SK-N-SH (cell line): ENCODE data around the gene NDUFS2. TPM values are rescaled to one million over a fixed set of nuclear protein-coding genes. Genes with fewer than 3 reads are reported as not detected.

Experiments
- CTCF ChIA-PET: fragments of 300-600, 350-600 bp; formaldehyde crosslinking; extraction: SDS; loops from one replicate; lab custom pipeline; 2021; lab: Yijun Ruan, JAX
- POLR2A ChIA-PET: fragments of 350-600 bp; sonication (Branson Sonifier 250); formaldehyde crosslinking; extraction: SDS; loops from one replicate; lab custom pipeline; 2020; ENCODE audit warnings: antibody characterized with exemption, inconsistent platforms; lab: Yijun Ruan, JAX
- DNase-seq: peaks from one replicate; pipeline ENCODE4 v3.0.0; 2012
- H2AFZ ChIP-seq: fragments of 200-600 bp; sonication (generic); 2 replicates; pipeline ENCODE4 v1.8.1; 2016; ENCODE audit warnings: antibody characterized with exemption, mild to moderate bottlenecking, low read depth
- H3F3A ChIP-seq: fragments of 200-600 bp; sonication (generic); replicated peaks from 2 replicates; pipeline ENCODE3; 2016; ENCODE audit warnings: antibody characterized with exemption, mild to moderate bottlenecking; ENCODE audit not compliant: insufficient read depth
- H3K27ac ChIP-seq, 2 experiments: fragments of 200-500 bp in 1 of 2; fragments of 200-600 bp in 1 of 2; sonication (Bioruptor generic) in 1 of 2; sonication (generic), shearing (Covaris generic) in 1 of 2; 2 replicates each; pipeline versions ENCODE4 v1.5.1 to v1.6.1; 2014 to 2016; ENCODE audit warnings: low read depth in 2 of 2, inconsistent platforms in 1 of 2, low read length in 1 of 2, mild to moderate bottlenecking in 1 of 2, mixed read lengths in 1 of 2
- H3K27me3 ChIP-seq: fragments of 200-600 bp; sonication (generic), shearing (Covaris generic); 2 replicates; pipeline ENCODE4 v1.6.1; 2016; ENCODE audit warnings: mixed run types; ENCODE audit not compliant: insufficient read depth
- H3K36me3 ChIP-seq, 2 experiments: fragments of 200-500 bp in 1 of 2; fragments of 200-600 bp in 1 of 2; sonication (Bioruptor generic) in 1 of 2; sonication (generic) in 1 of 2; replicated peaks in 1 of 2; 2 replicates each; pipeline versions ENCODE3 to v1.5.1; 2014 to 2016; ENCODE audit warnings: low read length in 1 of 2, mild to moderate bottlenecking in 1 of 2; ENCODE audit not compliant: insufficient read depth in 2 of 2, control insufficient read depth in 1 of 2
- H3K4me1 ChIP-seq, 2 experiments: fragments of 200-500 bp in 1 of 2; fragments of 200-600 bp in 1 of 2; sonication (Bioruptor generic) in 1 of 2; sonication (generic), shearing (Covaris generic) in 1 of 2; 2 replicates each; pipeline versions ENCODE4 v1.5.1 to v1.6.1; 2014 to 2016; ENCODE audit warnings: low read depth in 1 of 2, low read length in 1 of 2, mixed run types in 1 of 2; ENCODE audit not compliant: insufficient read depth in 2 of 2, control insufficient read depth in 1 of 2
- H3K4me2 ChIP-seq: fragments of 200-600 bp; sonication (generic), shearing (Covaris generic); 2 replicates; pipeline ENCODE4 v1.6.1; 2017; ENCODE audit warnings: mixed run types
- H3K4me3 ChIP-seq, 2 experiments: fragments of 200-500 bp in 1 of 2; fragments of 200-600 bp in 1 of 2; sonication (Bioruptor generic) in 1 of 2; sonication (generic), shearing (Covaris generic) in 1 of 2; 2 replicates each; pipeline versions ENCODE4 v1.5.1 to v1.8.1; 2014 to 2016; ENCODE audit warnings: low read depth in 2 of 2, inconsistent platforms in 1 of 2, low read length in 1 of 2, mild to moderate bottlenecking in 1 of 2, mixed read lengths in 1 of 2, moderate library complexity in 1 of 2
- H3K79me2 ChIP-seq: fragments of 200-600 bp; sonication (generic); 2 replicates; pipeline ENCODE4 v1.8.1; 2017; ENCODE audit warnings: mild to moderate bottlenecking; ENCODE audit not compliant: insufficient read depth
- H3K9ac ChIP-seq: fragments of 200-600 bp; sonication (generic); 2 replicates; pipeline ENCODE4 v1.6.1; 2017; ENCODE audit warnings: mixed run types
- H3K9me2 ChIP-seq: fragments of 200-600 bp; sonication (generic); 2 replicates; pipeline ENCODE4 v1.6.1; 2017; ENCODE audit warnings: mixed run types
- H3K9me3 ChIP-seq: fragments of 200-600 bp; sonication (generic); 2 replicates; pipeline ENCODE4 v1.6.1; 2017; ENCODE audit warnings: mixed run types, mild to moderate bottlenecking, moderate library complexity
- H4K20me1 ChIP-seq: fragments of 200-600 bp; sonication (generic); 2 replicates; pipeline ENCODE4 v1.6.1; 2017; ENCODE audit warnings: mild to moderate bottlenecking, mixed run types; ENCODE audit not compliant: insufficient read depth
- ELF1 ChIP-seq: IDR thresholded peaks from 2 replicates; pipeline ENCODE4 v1.4.0; 2012
- EZH2phosphoT487 ChIP-seq: fragments of 200-600 bp; sonication (generic); IDR thresholded peaks from 2 replicates; pipeline ENCODE4 v1.6.1; 2017; ENCODE audit warnings: low read depth, mixed run types, mild to moderate bottlenecking, antibody characterized with exemption, moderate library complexity, borderline replicate concordance
- GABPA ChIP-seq: IDR thresholded peaks from 2 replicates; pipeline ENCODE4 v1.4.0; 2012; ENCODE audit warnings: low read depth, mild to moderate bottlenecking
- GATA2 ChIP-seq: sonication (generic); formaldehyde crosslinking; IDR thresholded peaks from 2 replicates; pipeline ENCODE4 v1.5.0; 2020; ENCODE audit warnings: mild to moderate bottlenecking, missing genetic modification reagents
- MAX ChIP-seq: IDR thresholded peaks from 2 replicates; pipeline ENCODE4 v1.4.0; 2012; ENCODE audit warnings: low read depth
- SIN3A ChIP-seq: IDR thresholded peaks from 2 replicates; pipeline ENCODE4 v1.6.1; 2012; ENCODE audit warnings: low read depth, mild to moderate bottlenecking, low read length, moderate library complexity, borderline replicate concordance
- TEAD4 ChIP-seq: IDR thresholded peaks from 2 replicates; pipeline ENCODE4 v1.4.0; 2012; ENCODE audit warnings: mild to moderate bottlenecking, borderline replicate concordance; ENCODE audit not compliant: insufficient read depth
- USF1 ChIP-seq: IDR thresholded peaks from 2 replicates; pipeline ENCODE4 v1.4.0; 2012; ENCODE audit warnings: low read depth, borderline replicate concordance
- WGBS: methylation state at CpG from one replicate; pipeline ENCODE4 v1.1.6; 2017; ENCODE audit warnings: low lambda C conversion rate; 5-methylcytosine and 5-hydroxymethylcytosine counted together
- polyA plus RNA-seq, 3 experiments: library from polyadenylated mRNA; depleted of rRNA; stranded (reverse); fragments of >200 nt; gene quantifications; 2 replicates each; pipeline ENCODE4 v1.2.3, GENCODE V29; 2012
- TF ChIP-seq, protein P1 (sequence below): IDR thresholded peaks from 2 replicates; pipeline ENCODE4 v1.4.0; 2012; ENCODE audit warnings: low read depth, borderline replicate concordance

The NDUFS2 gene
- polyA plus RNA-seq, 1 of the 3 experiments (the other 2 are of a cell fraction), result 203 TPM

DNA sequence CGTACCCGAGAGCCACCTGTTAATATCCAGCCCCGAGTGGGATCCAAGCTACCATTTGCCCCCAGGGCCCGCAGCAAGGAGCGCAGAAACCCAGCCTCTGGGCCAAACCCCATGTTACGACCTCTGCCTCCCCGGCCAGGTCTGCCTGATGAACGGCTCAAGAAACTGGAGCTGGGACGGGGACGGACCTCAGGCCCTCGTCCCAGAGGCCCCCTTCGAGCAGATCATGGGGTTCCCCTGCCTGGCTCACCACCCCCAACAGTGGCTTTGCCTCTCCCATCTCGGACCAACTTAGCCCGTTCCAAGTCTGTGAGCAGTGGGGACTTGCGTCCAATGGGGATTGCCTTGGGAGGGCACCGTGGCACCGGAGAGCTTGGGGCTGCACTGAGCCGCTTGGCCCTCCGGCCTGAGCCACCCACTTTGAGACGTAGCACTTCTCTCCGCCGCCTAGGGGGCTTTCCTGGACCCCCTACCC is 41.5 kb upstream of the NDUFS2 start:
- Histone ChIP-seq H3K9ac (no peak overlapping the region), H3K27ac (no peak overlapping the region; a peak in 1 of 4 replicates), H3F3A (peaks cover 21% of the 10 kb centered on the region), H4K20me1 (no peaks in the 10 kb centered on the region), H3K9me3 (no peaks in the 10 kb centered on the region), H3K79me2 (peaks cover 17% of the 10 kb centered on the region), H3K4me3 (peak overlapping the region; percentile 89 to 92; a peak in 3 of 4 replicates), H3K9me2 (no peaks in the 10 kb centered on the region), H3K36me3 (peaks cover 15 to 64% of the 10 kb centered on the region in 2 experiments), H3K4me1 (peaks cover 0 to 36% of the 10 kb centered on the region in 2 experiments; a peak in 2 of 4 replicates), H3K27me3 (no peaks in the 10 kb centered on the region), H2AFZ (no peak overlapping the region), H3K4me2 (peak overlapping the region; percentile 77)
- WGBS, result 97% methylated on average over 19 of the region's 22 CpGs
- CTCF ChIA-PET, result no interaction called here
- TF ChIP-seq, protein P1, sequence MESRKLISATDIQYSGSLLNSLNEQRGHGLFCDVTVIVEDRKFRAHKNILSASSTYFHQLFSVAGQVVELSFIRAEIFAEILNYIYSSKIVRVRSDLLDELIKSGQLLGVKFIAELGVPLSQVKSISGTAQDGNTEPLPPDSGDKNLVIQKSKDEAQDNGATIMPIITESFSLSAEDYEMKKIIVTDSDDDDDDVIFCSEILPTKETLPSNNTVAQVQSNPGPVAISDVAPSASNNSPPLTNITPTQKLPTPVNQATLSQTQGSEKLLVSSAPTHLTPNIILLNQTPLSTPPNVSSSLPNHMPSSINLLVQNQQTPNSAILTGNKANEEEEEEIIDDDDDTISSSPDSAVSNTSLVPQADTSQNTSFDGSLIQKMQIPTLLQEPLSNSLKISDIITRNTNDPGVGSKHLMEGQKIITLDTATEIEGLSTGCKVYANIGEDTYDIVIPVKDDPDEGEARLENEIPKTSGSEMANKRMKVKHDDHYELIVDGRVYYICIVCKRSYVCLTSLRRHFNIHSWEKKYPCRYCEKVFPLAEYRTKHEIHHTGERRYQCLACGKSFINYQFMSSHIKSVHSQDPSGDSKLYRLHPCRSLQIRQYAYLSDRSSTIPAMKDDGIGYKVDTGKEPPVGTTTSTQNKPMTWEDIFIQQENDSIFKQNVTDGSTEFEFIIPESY, result no peak
- TF ChIP-seq SIN3A, result no peak
- POLR2A ChIA-PET, result interaction anchor here (0.6 kb wide), 1 partner anchor 65 kb away, joined by 3 read pairs; the partner anchor contains the start of gene TOMM40L
- DNase-seq, result no peak

GRCh38 chr1:161161652-161162051 is 40.5 kb upstream of the NDUFS2 start:
- WGBS, result 90% methylated on average over 5 of the region's 5 CpGs
- H3F3A ChIP-seq, result peaks cover 22% of the 10 kb centered on the region
- no peak for TF ChIP-seq USF1
- TF ChIP-seq SIN3A, result no peak
- no peak for TF ChIP-seq EZH2phosphoT487
- no peak overlapping the region for H3K4me2 ChIP-seq
- peaks cover 12 to 64% of the 10 kb centered on the region in 2 experiments for H3K36me3 ChIP-seq
- ChIA-PET CTCF (interaction anchor here (0.8 kb wide), 1 partner anchor 9 kb away, joined by 3 read pairs; no protein-coding TSS in a partner anchor), POLR2A (interaction anchor here (1.5 kb wide), 1 partner anchor 9 kb away, joined by 4 read pairs; no protein-coding TSS in a partner anchor)
- H3K4me1 ChIP-seq, result peaks cover 0 to 38% of the 10 kb centered on the region in 2 experiments; a peak in 2 of 4 replicates
- H3K9me2 ChIP-seq, result no peaks in the 10 kb centered on the region
- no peak overlapping the region for H3K4me3 ChIP-seq
- peaks cover 17% of the 10 kb centered on the region for H3K79me2 ChIP-seq
- H2AFZ ChIP-seq, result no peak overlapping the region
- no peaks in the 10 kb centered on the region for H3K9me3 ChIP-seq
- no peak overlapping the region for H3K9ac ChIP-seq
- H4K20me1 ChIP-seq, result no peaks in the 10 kb centered on the region
- H3K27me3 ChIP-seq, result no peaks in the 10 kb centered on the region
- DNase-seq, result no peak
- no peak overlapping the region for H3K27ac ChIP-seq

DNA sequence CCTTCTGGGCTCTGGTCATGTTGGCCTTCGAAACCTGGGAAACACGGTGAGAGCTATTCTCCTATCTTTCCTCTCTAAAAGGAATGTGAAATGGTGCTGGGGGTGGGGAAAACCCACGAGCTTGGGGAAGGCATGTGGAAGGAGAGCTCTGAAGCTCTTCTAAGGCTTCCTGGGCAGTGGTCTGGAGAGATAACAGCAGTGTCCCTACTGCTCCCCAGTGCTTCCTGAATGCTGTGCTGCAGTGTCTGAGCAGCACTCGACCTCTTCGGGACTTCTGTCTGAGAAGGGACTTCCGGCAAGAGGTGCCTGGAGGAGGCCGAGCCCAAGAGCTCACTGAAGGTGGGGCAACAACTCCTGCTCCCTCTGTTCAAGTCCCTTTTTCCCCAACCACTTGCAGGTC is 40.1 kb upstream of the NDUFS2 start:
- POLR2A ChIA-PET, result interaction anchor here (1.5 kb wide), 1 partner anchor 9 kb away, joined by 4 read pairs; no protein-coding TSS in a partner anchor
- H4K20me1 ChIP-seq, result no peaks in the 10 kb centered on the region
- no peak overlapping the region for H3K9ac ChIP-seq
- H3K9me2 ChIP-seq, result no peaks in the 10 kb centered on the region
- H3K4me1 ChIP-seq, result peaks cover 0 to 41% of the 10 kb centered on the region in 2 experiments; a peak in 2 of 4 replicates
- H3K4me2 ChIP-seq, result no peak overlapping the region
- H2AFZ ChIP-seq, result no peak overlapping the region
- H3K27ac ChIP-seq, result no peak overlapping the region; a peak in 1 of 4 replicates
- WGBS, result 71% methylated on average over 5 of the region's 7 CpGs
- H3K27me3 ChIP-seq, result no peaks in the 10 kb centered on the region
- peaks cover 12 to 61% of the 10 kb centered on the region in 2 experiments for H3K36me3 ChIP-seq
- H3F3A ChIP-seq, result peaks cover 22% of the 10 kb centered on the region
- DNase-seq, result no peak
- no peak overlapping the region for H3K4me3 ChIP-seq
- no peaks in the 10 kb centered on the region for H3K9me3 ChIP-seq
- CTCF ChIA-PET, result interaction anchor here (0.8 kb wide), 1 partner anchor 9 kb away, joined by 3 read pairs; no protein-coding TSS in a partner anchor
- H3K79me2 ChIP-seq, result peaks cover 20% of the 10 kb centered on the region
- no peak for TF ChIP-seq TEAD4
- TF ChIP-seq ELF1, result no peak
- TF ChIP-seq, protein P1, result no peak
- no peak for TF ChIP-seq GABPA
- TF ChIP-seq MAX, result no peak
- TF ChIP-seq GATA2 (CRISPR knock-in tag), result no peak
